Breast epithelium (tissue), 3 donors: Measurements from ENCODE around the gene ADGRG1.

Source experiments
- CTCF ChIP-seq, 3 donors: fragments of 450-650 bp; IDR thresholded peaks; one replicate each; pipeline ENCODE4 v1.5.1; 2016 to 2017; ENCODE audit warnings: antibody characterized with exemption in 3 of 3, mild to moderate bottlenecking in 3 of 3, moderate library complexity in 3 of 3
- POLR2A ChIP-seq: fragments of 450-650 bp; IDR thresholded peaks from one replicate; pipeline ENCODE4 v1.6.1; 2016; ENCODE audit warnings: antibody characterized with exemption, mild to moderate bottlenecking, moderate library complexity
- POLR2AphosphoS5 ChIP-seq, 3 donors: sonication (generic); formaldehyde crosslinking; IDR thresholded peaks; one replicate each; pipeline ENCODE4 v1.6.1; 2017; ENCODE audit warnings: antibody characterized with exemption in 3 of 3

DNA sequence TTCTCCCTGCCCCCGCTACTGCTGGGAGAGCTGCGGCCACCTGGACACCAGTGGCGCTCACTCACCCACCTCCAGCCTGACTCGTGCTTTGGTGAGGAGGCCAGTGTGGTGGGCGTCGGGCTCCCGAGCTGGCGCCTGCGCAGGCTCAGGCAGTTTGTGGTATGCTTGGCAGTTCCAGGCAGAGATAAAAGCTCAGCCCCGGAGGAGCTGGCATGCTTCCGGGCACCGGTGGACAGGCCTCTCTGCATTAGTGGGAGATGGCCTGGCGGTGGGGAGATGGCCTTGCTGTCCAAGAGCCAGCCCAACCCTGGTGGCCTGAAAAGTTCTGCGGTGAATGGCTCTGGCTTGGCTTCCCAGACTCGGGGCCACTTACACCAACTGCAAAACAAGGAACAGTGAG is 4.1 kb downstream of the ADGRG1 start:
- TF ChIP-seq CTCF (IDR thresholded peaks at IDR 0.05) (no peak), POLR2A (no peak), POLR2AphosphoS5 (IDR thresholded peaks at IDR 0.05) (no peak)
